T-cell (primary cell): Measurements from ENCODE around the gene SCAF1. TPM values are rescaled to one million over a fixed set of nuclear protein-coding genes. Genes with fewer than 3 reads are reported as not detected.

ENCODE experiments used
- ATAC-seq, 4 experiments: fragments of 200-7000 bp in 3 of 4; fragments of 150-1000 bp in 1 of 4; cut with Tn5 transposase; replicated peaks in 1 of 4; 1 replicate in 3 of 4; 2 replicates in 1 of 4; pipeline ENCODE4 v1.10.0; 2021; ENCODE audit warnings: moderate library complexity in 3 of 4, mild to moderate bottlenecking in 2 of 4, moderate number of reproducible peaks in 1 of 4
- CTCF ChIA-PET, 2 donors: fragments of 300-600 bp; sonication (Branson Sonifier 250); formaldehyde crosslinking; loops; one replicate each; lab custom pipeline; 2022; ENCODE audit warnings: antibody characterized with exemption in 2 of 2; lab: Charles Lee
- POLR2A ChIA-PET, 2 donors: fragments of 300-600 bp; sonication (Branson Sonifier 250); formaldehyde crosslinking; loops; one replicate each; lab custom pipeline; 2022; ENCODE audit warnings: antibody characterized with exemption in 2 of 2; lab: Charles Lee
- DNase-seq, 35 experiments: peaks; one replicate each; pipeline versions ENCODE4 v3.0.0 to v3.0.0-alpha.2; 2013 to 2023
- H3K27ac ChIP-seq: one replicate; pipeline ENCODE4 v1.5.1; 2013; ENCODE audit warnings: low read length
- H3K27me3 ChIP-seq, 2 experiments: replicated peaks in 1 of 2; 1 replicate in 1 of 2; 2 replicates in 1 of 2; pipeline versions ENCODE4 v1.6.1 to v1.7.0; 2013; ENCODE audit warnings: low read length in 1 of 2, mixed read lengths in 1 of 2; ENCODE audit not compliant: control insufficient read depth in 2 of 2, insufficient read depth in 2 of 2; ENCODE audit errors: extremely low read depth in 1 of 2
- H3K36me3 ChIP-seq, 2 donors: 1 replicate in 1 of 2; 2 replicates in 1 of 2; pipeline versions ENCODE4 v1.6.1 to v1.7.0; 2013; ENCODE audit warnings: low read length in 1 of 2; ENCODE audit not compliant: control insufficient read depth in 2 of 2, insufficient read depth in 1 of 2; ENCODE audit errors: extremely low read depth in 1 of 2
- H3K4me1 ChIP-seq, 2 experiments: 1 replicate in 1 of 2; 2 replicates in 1 of 2; pipeline versions ENCODE4 v1.6.1 to v1.7.0; 2013; ENCODE audit warnings: low read length in 2 of 2, mixed read lengths in 1 of 2; ENCODE audit not compliant: insufficient read depth in 2 of 2, control insufficient read depth in 1 of 2; ENCODE audit errors: extremely low read depth in 1 of 2
- H3K4me3 ChIP-seq, 2 donors: 1 replicate in 1 of 2; 2 replicates in 1 of 2; pipeline versions ENCODE4 v1.5.1 to v1.7.0; 2013; ENCODE audit warnings: mild to moderate bottlenecking in 2 of 2, low read length in 1 of 2, moderate library complexity in 1 of 2; ENCODE audit not compliant: control insufficient read depth in 1 of 2; ENCODE audit errors: extremely low read depth in 1 of 2
- H3K9me3 ChIP-seq: 2 replicates; pipeline ENCODE4 v1.7.0; 2013
- H3K27ac Mint-ChIP-seq, 2 donors: one replicate each; pipeline ENCODE4 v1.8.0; 2020 to 2021; ENCODE audit warnings: mild to moderate bottlenecking in 2 of 2, mixed read lengths in 2 of 2
- H3K27me3 Mint-ChIP-seq, 2 donors: one replicate each; pipeline ENCODE4 v1.8.0; 2021 to 2022; ENCODE audit warnings: mixed read lengths in 2 of 2
- H3K36me3 Mint-ChIP-seq: one replicate; pipeline ENCODE4 v1.8.0; 2021; ENCODE audit warnings: mixed read lengths
- H3K4me1 Mint-ChIP-seq, 3 donors: one replicate each; pipeline ENCODE4 v1.8.0; 2020 to 2022; ENCODE audit warnings: mixed read lengths in 3 of 3, mild to moderate bottlenecking in 1 of 3
- H3K4me3 Mint-ChIP-seq, 3 donors: one replicate each; pipeline ENCODE4 v1.8.0; 2020 to 2022; ENCODE audit warnings: mild to moderate bottlenecking in 3 of 3, mixed read lengths in 3 of 3, moderate library complexity in 3 of 3
- H3K9me3 Mint-ChIP-seq, 3 donors: one replicate each; pipeline ENCODE4 v1.8.0; 2020 to 2022; ENCODE audit warnings: mixed read lengths in 3 of 3
- WGBS: methylation state at CpG from one replicate; pipeline ENCODE4 v1.1.5; 2013; ENCODE audit warnings: missing lambda C conversion rate; ENCODE audit not compliant: insufficient coverage; 5-methylcytosine and 5-hydroxymethylcytosine counted together
- total RNA-seq, 35 experiments: library from RNA in 6 of 35; stranded (reverse) in 6 of 35; fragments of 120-200 nt in 1 of 35; gene quantifications; one replicate each; pipeline versions ENCODE4 v1.2.1 to v1.2.4 and lab custom pipeline; 2013 to 2026

The SCAF1 gene
- total RNA-seq, 5 donors from 2014 or later (not counting 1 experiment from before 2014, with no cell fraction given): 40.0 to 81.9 (median 75.4) TPM

DNA sequence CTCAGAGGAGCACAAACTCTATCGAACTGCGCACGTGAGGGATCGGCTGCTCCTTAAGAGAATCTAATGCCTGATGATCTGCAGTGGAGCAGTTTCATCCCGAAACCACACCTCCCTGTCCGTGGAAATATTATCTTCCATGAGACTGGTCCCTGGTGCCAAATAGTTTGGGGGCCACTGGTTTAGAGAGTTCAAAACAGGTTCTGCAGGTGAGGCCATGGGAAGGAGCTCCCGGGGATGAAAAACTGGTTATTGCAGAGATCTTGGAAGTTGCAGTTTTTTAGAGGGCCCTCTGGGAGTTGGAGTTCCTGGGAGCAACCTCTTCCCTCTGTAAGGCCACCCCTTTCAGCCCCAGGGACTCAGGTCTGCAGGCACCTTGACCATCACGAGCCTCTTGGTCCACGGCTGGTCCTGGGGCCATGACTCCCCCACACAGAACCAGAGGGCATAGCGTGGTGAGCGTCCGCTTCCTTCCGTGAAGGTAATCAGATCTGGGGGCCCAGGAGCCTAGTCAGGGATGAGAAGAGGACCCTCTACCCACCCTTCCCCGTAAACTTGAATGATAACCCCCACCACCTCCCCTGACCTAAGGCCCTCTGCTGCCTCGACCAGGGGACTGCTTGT lies 18.4 kb downstream of the SCAF1 start:
- Histone ChIP-seq H3K36me3 (peaks cover 24 to 76% of the 10 kb centered on the region in 2 donors), H3K27me3 (no peaks in the 10 kb centered on the region), H3K4me1 (peaks cover 0 to 40% of the 10 kb centered on the region in 2 experiments), H3K9me3 (no peaks in the 10 kb centered on the region), H3K27ac (no peak overlapping the region), H3K4me3 (no peak overlapping the region)
- Mint-ChIP-seq H3K27me3 (no peaks in the 10 kb centered on the region), H3K4me1 (peaks cover 24 to 36% (median 27%) of the 10 kb centered on the region in 3 donors), H3K9me3 (no peaks in the 10 kb centered on the region), H3K36me3 (peaks cover 11% of the 10 kb centered on the region), H3K4me3 (no peak overlapping the region), H3K27ac (peak overlapping the region in 1 of 2 donors; percentile 22)
- 95% methylated on average over 4 of the region's 15 CpGs for WGBS
- no peak for ATAC-seq
- ChIA-PET CTCF (interaction anchor here in 1 of 2 donors (0.6 kb wide), 1 partner anchor 48 kb away, joined by 4 read pairs; no protein-coding TSS in a partner anchor), POLR2A (interaction anchor here in 1 of 2 donors (0.7 kb wide), 1 partner anchor 92 kb away, joined by 3 read pairs; no protein-coding TSS in a partner anchor)
- DNase-seq: no peak

DNA sequence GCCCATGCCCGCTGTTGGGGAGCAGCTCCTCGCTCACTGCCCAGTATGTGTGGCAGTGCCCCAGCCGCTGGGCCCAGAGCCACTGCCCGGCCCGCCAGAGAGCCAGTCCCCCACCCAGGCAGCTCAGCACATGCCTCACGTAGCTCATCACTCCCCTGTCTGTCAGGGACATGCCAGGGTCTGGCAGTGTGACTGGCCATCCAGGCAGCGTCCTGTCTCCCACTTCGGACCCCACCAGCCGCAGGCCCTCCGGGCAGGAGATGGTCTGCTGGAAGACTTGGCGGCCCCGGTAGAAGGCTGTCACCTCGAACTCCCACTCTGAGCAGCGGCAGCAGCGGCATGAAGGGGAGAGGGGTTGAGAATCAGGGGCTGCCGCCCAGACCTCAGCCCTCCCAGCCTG lies 20.0 kb downstream of the SCAF1 start:
- ATAC-seq (no peak), DNase-seq (no peak)
- Histone ChIP-seq H3K4me3 (no peak overlapping the region), H3K27me3 (no peaks in the 10 kb centered on the region), H3K36me3 (peaks cover 24 to 61% of the 10 kb centered on the region in 2 donors), H3K27ac (peak overlapping the region; percentile 78), H3K4me1 (peaks cover 4 to 51% of the 10 kb centered on the region in 2 experiments), H3K9me3 (no peaks in the 10 kb centered on the region)
- H3K9me3 Mint-ChIP-seq: no peaks in the 10 kb centered on the region
- ChIA-PET CTCF (interaction anchor here (0.5 to 0.8 kb wide), 2 partner anchors 22 to 238 kb away, joined by 6 read pairs; partner anchors contain the start of gene RRAS (in 1 of the 2)), POLR2A (no interaction called here)
- 92% methylated on average over 10 of the region's 16 CpGs for WGBS
- H3K27me3 Mint-ChIP-seq: no peaks in the 10 kb centered on the region
- H3K27ac Mint-ChIP-seq: peak overlapping the region in 1 of 2 donors; percentile 52
- peaks cover 37 to 48% (median 40%) of the 10 kb centered on the region in 3 donors for H3K4me1 Mint-ChIP-seq
- H3K4me3 Mint-ChIP-seq: peak overlapping the region in 1 of 3 donors; percentile 93
- H3K36me3 Mint-ChIP-seq: peaks cover 2% of the 10 kb centered on the region

DNA sequence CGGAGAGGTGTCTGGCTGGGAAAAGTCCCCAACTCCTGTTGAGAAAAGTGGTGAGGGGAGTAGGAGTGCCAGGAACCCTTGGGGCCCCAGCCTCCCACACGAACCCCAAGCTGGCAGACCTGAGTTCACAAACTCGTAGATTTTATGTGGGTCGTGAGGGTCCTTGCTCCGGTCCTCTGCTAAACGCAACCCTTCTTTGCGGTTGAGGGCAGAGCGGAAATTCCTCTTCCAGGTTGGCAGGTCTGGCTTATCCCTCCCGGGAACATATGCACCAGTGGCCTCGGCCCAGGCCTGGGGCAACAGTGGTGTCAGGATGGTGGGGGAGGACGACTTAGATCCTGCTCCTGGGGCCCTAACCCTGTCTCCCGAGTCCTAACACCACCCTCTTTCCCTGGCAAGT lies 21.2 kb downstream of the SCAF1 start:
- POLR2A ChIA-PET: interaction anchor here in 1 of 2 donors (0.8 kb wide), 1 partner anchor 184 kb away, joined by 4 read pairs; no protein-coding TSS in a partner anchor
- no peak for ATAC-seq
- H3K27me3 ChIP-seq: no peaks in the 10 kb centered on the region
- Mint-ChIP-seq H3K36me3 (peaks cover 2% of the 10 kb centered on the region), H3K27ac (peak overlapping the region; percentile 100), H3K4me1 (peaks cover 37 to 52% (median 42%) of the 10 kb centered on the region in 3 donors), H3K9me3 (no peaks in the 10 kb centered on the region), H3K4me3 (peak overlapping the region; percentile 93 to 100 (median 99)), H3K27me3 (no peaks in the 10 kb centered on the region)
- H3K4me1 ChIP-seq: peaks cover 4 to 51% of the 10 kb centered on the region in 2 experiments
- peaks cover 15 to 49% of the 10 kb centered on the region in 2 donors for H3K36me3 ChIP-seq
- 95% methylated on average over 7 of the region's 12 CpGs for WGBS
- DNase-seq: no peak
- CTCF ChIA-PET: interaction anchor here (0.7 to 3.2 kb wide), 3 partner anchors 9 to 164 kb away, joined by 3 to 30 read pairs (median 3); partner anchors contain the start of gene RRAS (in 1 of the 2)
- no peaks in the 10 kb centered on the region for H3K9me3 ChIP-seq
- peak overlapping the region; percentile 78 for H3K27ac ChIP-seq
- H3K4me3 ChIP-seq: peak overlapping the region in 1 of 2 donors; percentile 93

DNA sequence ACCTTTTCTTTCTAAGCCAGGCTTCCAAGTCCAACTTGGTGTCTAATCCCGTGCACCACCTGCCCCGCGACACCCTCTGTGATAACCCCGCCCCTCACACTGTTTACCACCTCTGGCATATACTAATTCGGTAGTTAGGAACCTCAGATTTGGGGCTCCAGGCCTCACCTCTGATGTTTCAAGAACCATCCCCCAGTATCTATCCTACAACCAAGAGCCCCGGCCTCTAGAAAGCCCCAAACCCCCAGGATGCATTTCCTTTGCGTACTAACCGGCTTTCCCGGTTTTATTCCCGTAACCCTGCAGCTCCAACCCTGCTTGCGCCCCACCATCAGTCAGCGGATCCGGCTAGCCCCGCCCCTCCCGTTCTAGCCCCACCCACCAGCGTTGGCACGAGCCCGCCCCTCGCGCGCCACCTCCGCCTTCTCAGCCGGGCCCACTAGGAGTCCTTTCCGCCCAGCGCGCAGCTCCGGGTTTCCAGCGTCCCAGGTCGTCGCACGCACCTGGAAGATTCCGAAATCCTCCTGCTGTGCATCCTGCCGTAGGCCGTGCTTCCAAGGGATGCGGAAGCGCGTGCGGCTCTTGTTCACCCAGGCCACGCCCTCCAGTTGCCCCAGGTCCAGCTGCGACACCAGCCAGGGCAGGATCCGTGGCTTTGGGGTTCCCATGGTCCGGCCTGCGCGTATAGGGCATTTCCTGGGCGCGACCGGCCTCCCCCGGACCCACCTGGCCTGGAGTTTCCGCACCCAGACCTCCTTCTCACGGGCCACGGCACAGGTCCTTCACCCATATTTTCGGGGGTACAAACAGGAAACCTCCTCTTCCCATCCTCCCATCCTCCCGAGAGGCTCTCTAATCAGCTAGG lies 22.4 kb downstream of the SCAF1 start:
- H3K4me1 Mint-ChIP-seq: peaks cover 37 to 49% (median 40%) of the 10 kb centered on the region in 3 donors
- H3K36me3 Mint-ChIP-seq: peaks cover 2% of the 10 kb centered on the region
- ATAC-seq (peak; percentile 71 to 77 (median 73)), DNase-seq (peak; percentile 76 to 95 (median 90))
- peak overlapping the region; percentile 93 for H3K4me3 ChIP-seq
- peak overlapping the region; percentile 100 for H3K27ac Mint-ChIP-seq
- WGBS: under 1% methylated on average over 53 of the region's 53 CpGs
- H3K36me3 ChIP-seq: peaks cover 7 to 37% of the 10 kb centered on the region in 2 donors
- H3K27ac ChIP-seq: peak overlapping the region; percentile 78
- peaks cover 4 to 48% of the 10 kb centered on the region in 2 experiments for H3K4me1 ChIP-seq
- H3K4me3 Mint-ChIP-seq: peak overlapping the region; percentile 93 to 100 (median 99)
- POLR2A ChIA-PET: interaction anchor here in 1 of 2 donors (0.7 to 1.8 kb wide), 4 partner anchors 12 to 185 kb away, joined by 3 to 6 read pairs (median 4); partner anchors contain the start of gene RRAS
- no peaks in the 10 kb centered on the region for H3K9me3 Mint-ChIP-seq
- H3K27me3 ChIP-seq: no peaks in the 10 kb centered on the region
- no peaks in the 10 kb centered on the region for H3K9me3 ChIP-seq
- CTCF ChIA-PET: interaction anchor here (0.5 to 3.2 kb wide), 11 partner anchors 9 to 173 kb away, joined by 3 to 30 read pairs (median 3); partner anchors contain the start of genes PRMT1 (in 1 of the 2), RRAS (in 1 of the 2) and SCAF1 (in 1 of the 2)
- no peaks in the 10 kb centered on the region for H3K27me3 Mint-ChIP-seq

DNA sequence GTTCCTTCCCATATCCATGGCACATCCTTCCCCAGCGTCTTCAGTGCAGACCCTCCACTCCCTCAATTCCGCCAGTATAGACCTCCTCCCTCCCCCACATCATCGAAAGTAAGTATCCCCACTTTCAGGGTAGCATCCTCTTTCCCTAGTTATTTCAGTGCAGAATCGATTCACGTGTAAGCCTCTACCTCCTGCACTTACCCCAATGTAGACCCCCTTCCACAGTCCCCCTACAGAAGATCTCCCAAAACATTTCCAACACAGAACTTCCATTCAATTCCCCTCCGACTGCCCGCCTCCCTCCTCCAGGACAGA lies 23.0 kb downstream of the SCAF1 start:
- peak overlapping the region; percentile 78 for H3K27ac ChIP-seq
- peaks cover 37 to 51% (median 40%) of the 10 kb centered on the region in 3 donors for H3K4me1 Mint-ChIP-seq
- DNase-seq (peak in 1 of 35 experiments; percentile 26), ATAC-seq (peak in 1 of 4 experiments; percentile 0)
- H3K27ac Mint-ChIP-seq: peak overlapping the region; percentile 100
- H3K36me3 ChIP-seq: peaks cover 7 to 37% of the 10 kb centered on the region in 2 donors
- H3K27me3 Mint-ChIP-seq: no peaks in the 10 kb centered on the region
- CTCF ChIA-PET: interaction anchor here in 1 of 2 donors (0.5 to 3.2 kb wide), 6 partner anchors 9 to 76 kb away, joined by 3 to 30 read pairs (median 4); partner anchors contain the start of genes PRMT1, RRAS and SCAF1
- POLR2A ChIA-PET: interaction anchor here (0.7 to 1.8 kb wide), 4 partner anchors 11 to 31 kb away, joined by 3 to 6 read pairs (median 4); partner anchors contain the start of gene RRAS (in 1 of the 2)
- 0% methylated on average over 7 of the region's 7 CpGs for WGBS
- H3K9me3 ChIP-seq: no peaks in the 10 kb centered on the region
- H3K36me3 Mint-ChIP-seq: peaks cover 6% of the 10 kb centered on the region
- H3K4me1 ChIP-seq: peaks cover 4 to 48% of the 10 kb centered on the region in 2 experiments
- H3K27me3 ChIP-seq: no peaks in the 10 kb centered on the region
- no peaks in the 10 kb centered on the region for H3K9me3 Mint-ChIP-seq
- H3K4me3 ChIP-seq: peak overlapping the region; percentile 93
- H3K4me3 Mint-ChIP-seq: peak overlapping the region; percentile 93 to 100 (median 99)
